GM12878 (cell line): ENCODE data around the gene WDTC1. TPM values are rescaled to one million over a fixed set of nuclear protein-coding genes. Genes with fewer than 3 reads are reported as not detected.

Source experiments
- ATAC-seq: fragments of 200-7000 bp; cut with Tn5 transposase; 3 replicates; pipeline ENCODE4 v1.9.1; 2020; ENCODE audit warnings: mild to moderate bottlenecking, moderate library complexity
- BruUV-seq: library from RNA; stranded (reverse); fragments of 400-500 nt; replicated peaks from 2 replicates; lab custom pipeline; 2021; lab: Mats Ljungman, UMichigan
- CTCF ChIA-PET: fragments of 300-600 bp; sonication (Branson Sonifier 250); formaldehyde crosslinking; extraction: SDS; loops from one replicate; lab custom pipeline; 2021; ENCODE audit warnings: inconsistent platforms; lab: Yijun Ruan, JAX
- POLR2A ChIA-PET: fragments of 350-600 bp; formaldehyde crosslinking; extraction: SDS; loops from one replicate; lab custom pipeline; 2021; ENCODE audit warnings: inconsistent platforms; lab: Charles Lee
- RAD21 ChIA-PET: fragments of 300-600 bp; sonication (Branson Sonifier 250); formaldehyde crosslinking; loops from one replicate; lab custom pipeline; 2023; ENCODE audit warnings: antibody characterized with exemption; ENCODE audit not compliant: unreplicated experiment; lab: Charles Lee
- SMC1A ChIA-PET: fragments of 300-600 bp; sonication (Branson Sonifier 250); formaldehyde crosslinking; loops from one replicate; lab custom pipeline; 2023; ENCODE audit not compliant: unreplicated experiment, uncharacterized antibody; lab: Charles Lee
- DNase-seq: peaks from one replicate; pipeline ENCODE4 v3.0.0-alpha.2; 2011; ENCODE audit warnings: low read depth, low spot score
- FAIRE-seq: peaks from 3 replicates; lab custom pipeline; 2011; peaks lifted over from hg19 to GRCh38; lab: Jason Lieb, UNC
- H2AFZ ChIP-seq: 2 replicates; pipeline ENCODE4 v1.6.0; 2011; ENCODE audit warnings: low read depth, low read length, control low read depth; ENCODE audit not compliant: control insufficient read depth
- H3K27ac ChIP-seq: 2 replicates; pipeline ENCODE4 v1.5.1; 2011; ENCODE audit warnings: control low read depth; ENCODE audit not compliant: control insufficient read depth, insufficient read depth
- H3K27me3 ChIP-seq, 2 experiments: replicated peaks in 1 of 2; 2 replicates each; pipeline versions ENCODE4 v1.6.0 to v1.6.1; 2011; ENCODE audit warnings: low read length in 1 of 2; ENCODE audit not compliant: control insufficient read depth in 2 of 2, insufficient read depth in 2 of 2
- H3K36me3 ChIP-seq, 2 experiments: 2 replicates each; pipeline ENCODE4 v1.5.1; 2011; ENCODE audit warnings: low read length in 1 of 2; ENCODE audit not compliant: control insufficient read depth in 2 of 2, insufficient read depth in 2 of 2
- H3K4me1 ChIP-seq: 2 replicates; pipeline ENCODE4 v1.6.1; 2011; ENCODE audit warnings: mild to moderate bottlenecking, low read length, moderate library complexity, mixed read lengths; ENCODE audit not compliant: control insufficient read depth, insufficient read depth
- H3K4me2 ChIP-seq: 2 replicates; pipeline ENCODE4 v1.6.0; 2011; ENCODE audit warnings: control low read depth; ENCODE audit not compliant: control insufficient read depth, insufficient read depth
- H3K4me3 ChIP-seq: fragments of 200-600 bp; sonication (generic); 2 replicates; pipeline ENCODE4 v1.5.1; 2016
- H3K79me2 ChIP-seq: 2 replicates; pipeline ENCODE4 v1.6.0; 2011; ENCODE audit warnings: low read length; ENCODE audit not compliant: control insufficient read depth, insufficient read depth
- H3K9ac ChIP-seq: 2 replicates; pipeline ENCODE4 v1.8.0; 2011; ENCODE audit warnings: low read length, control low read depth, mixed read lengths; ENCODE audit not compliant: control insufficient read depth, insufficient read depth
- H3K9me3 ChIP-seq: replicated peaks from 3 replicates; pipeline ENCODE4 v1.5.1; 2011; ENCODE audit warnings: mild to moderate bottlenecking, low read length; ENCODE audit not compliant: control insufficient read depth, insufficient read depth
- H4K20me1 ChIP-seq: 2 replicates; pipeline ENCODE4 v1.6.0; 2011; ENCODE audit not compliant: control insufficient read depth, insufficient read depth
- ATF3 ChIP-seq: IDR thresholded peaks from 2 replicates; pipeline ENCODE4 v1.6.1; 2011; ENCODE audit warnings: low read depth, mild to moderate bottlenecking, low read length, moderate library complexity, borderline replicate concordance; ENCODE audit errors: extremely low read depth
- BCL3 ChIP-seq: IDR thresholded peaks from 2 replicates; pipeline ENCODE4 v1.6.1; 2011; ENCODE audit warnings: borderline replicate concordance, low read depth, mild to moderate bottlenecking, moderate library complexity, low read length; ENCODE audit not compliant: insufficient read depth, poor library complexity, severe bottlenecking
- MAX ChIP-seq: IDR thresholded peaks from 2 replicates; pipeline ENCODE4 v1.6.1; 2012; ENCODE audit warnings: low read depth, low read length, improper control_type of control experiment
- PBX3 ChIP-seq: IDR thresholded peaks from 2 replicates; pipeline ENCODE4 v1.6.1; 2011; ENCODE audit warnings: mild to moderate bottlenecking, low read depth, low read length, moderate library complexity; ENCODE audit not compliant: insufficient replicate concordance
- PML ChIP-seq: IDR thresholded peaks from 2 replicates; pipeline ENCODE4 v1.6.1; 2012; ENCODE audit warnings: low read length, inconsistent platforms
- POLR2AphosphoS5 ChIP-seq: IDR thresholded peaks from 2 replicates; pipeline ENCODE4 v1.6.1; 2011; ENCODE audit warnings: mild to moderate bottlenecking, low read length, inconsistent platforms
- RAD51 ChIP-seq: fragments of 450-650 bp; IDR thresholded peaks from 2 replicates; pipeline ENCODE4 v1.6.1; 2016; ENCODE audit warnings: moderate library complexity, mild to moderate bottlenecking, inconsistent platforms
- STAT3 ChIP-seq: IDR thresholded peaks from 2 replicates; pipeline ENCODE4 v1.6.1; 2011; ENCODE audit warnings: low read depth, low read length, improper control_type of control experiment
- TCF3 ChIP-seq: IDR thresholded peaks from 2 replicates; pipeline ENCODE4 v1.6.1; 2012; ENCODE audit warnings: low read depth, mild to moderate bottlenecking, low read length, borderline replicate concordance; ENCODE audit not compliant: insufficient read depth
- ZBED1 ChIP-seq: IDR thresholded peaks from 2 replicates; pipeline ENCODE4 v1.6.1; 2016; ENCODE audit warnings: borderline replicate concordance
- ZNF217 ChIP-seq: fragments of 450-650 bp; IDR thresholded peaks from 2 replicates; pipeline ENCODE4 v1.6.1; 2017; ENCODE audit warnings: antibody characterized with exemption, mild to moderate bottlenecking
- ZNF384 ChIP-seq: IDR thresholded peaks from 2 replicates; pipeline ENCODE4 v1.6.1; 2012; ENCODE audit warnings: low read depth, mild to moderate bottlenecking, low read length, improper control_type of control experiment, borderline replicate concordance
- ZNF592 ChIP-seq: fragments of 450-650 bp; IDR thresholded peaks from 2 replicates; pipeline ENCODE4 v1.6.1; 2017; ENCODE audit warnings: mild to moderate bottlenecking, moderate library complexity
- ZZZ3 ChIP-seq: IDR thresholded peaks from 2 replicates; pipeline ENCODE4 v1.6.1; 2011; ENCODE audit warnings: low read depth; ENCODE audit not compliant: control insufficient read depth, insufficient read length
- WGBS: methylation state at CpG from one replicate; pipeline ENCODE4 v1.1.6; 2016; ENCODE audit warnings: low lambda C conversion rate; ENCODE audit not compliant: insufficient replicate concordance, insufficient coverage; ENCODE audit errors: missing lambda C conversion rate; 5-methylcytosine and 5-hydroxymethylcytosine counted together
- in situ Hi-C: fragments of 300-500 bp; cut with MboI; formaldehyde crosslinking; loops from 9 replicates; pipeline ENCODE4 v1.14.3; 2018; ENCODE audit warnings: mixed read lengths
- intact Hi-C: fragments of 100-400 bp; cut with micrococcal nuclease; formaldehyde crosslinking; loops from one replicate; pipeline ENCODE4 v1.14.2; 2022; ENCODE audit not compliant: unreplicated experiment
- polyA plus RNA-seq, 11 experiments: library from polyadenylated mRNA; depleted of rRNA in 4 of 11; unstranded in 6 of 11; stranded (reverse) in 5 of 11; fragments of >200 nt; fragmentation: Nextera tagmentation in 4 of 11; fragmentation: Illumina TruSeq in 1 of 11; extraction: Ambion mirVana in 4 of 11; extraction: Trizol in 1 of 11; gene quantifications; 1 replicate in 1 of 11; 2 replicates in 10 of 11; pipeline versions ENCODE4 v1.2.1 to v1.2.3, GENCODE V29; 2011 to 2016; ENCODE audit warnings: inconsistent platforms in 2 of 11, missing spikeins in 2 of 11, low read depth in 1 of 11
- total RNA-seq, 4 experiments: library from RNA; depleted of rRNA in 3 of 4; stranded (reverse); fragments of >200 nt in 3 of 4; fragmentation: Illumina TruSeq in 1 of 4; extraction: Trizol in 1 of 4; gene quantifications; 2 replicates each; pipeline versions ENCODE4 v1.2.1 to v1.2.3, GENCODE V29; 2013 to 2021

Gene WDTC1
- total and polyA plus RNA-seq, 10 of the 15 experiments (the other 5 are each of a cell fraction or from before 2014, with no cell fraction given): 0.21 to 28.7 (median 7.6) TPM

- no peaks in the 10 kb centered on the region for H3K79me2 ChIP-seq
- H3K27me3 ChIP-seq: no peaks in the 10 kb centered on the region
- H3K4me3 ChIP-seq: no peak overlapping the region
- FAIRE-seq (no peak), ATAC-seq (no peak), DNase-seq (no peak)
- CTCF ChIA-PET: interaction anchor here (0.6 to 3.5 kb wide), 9 partner anchors 9 to 153 kb away, joined by 3 to 16 read pairs (median 5); partner anchors contain the start of gene SLC9A1
- BruUV-seq: no TSS peak
- no peaks in the 10 kb centered on the region for H4K20me1 ChIP-seq
- H3K27ac ChIP-seq: no peak overlapping the region
- no peaks in the 10 kb centered on the region for H3K36me3 ChIP-seq
- SMC1A ChIA-PET: interaction anchor here (0.9 kb wide), 1 partner anchor 407 kb away, joined by 3 read pairs; the partner anchor contains the start of gene GPATCH3
- in situ Hi-C loops: no loop called here
- intact Hi-C loops: no loop called here
- H3K9ac ChIP-seq: no peak overlapping the region
- H3K4me1 ChIP-seq: no peaks in the 10 kb centered on the region
- no peaks in the 10 kb centered on the region for H3K9me3 ChIP-seq
- no peak overlapping the region for H3K4me2 ChIP-seq
- WGBS: 97% methylated on average over 6 of the region's 6 CpGs
- POLR2A ChIA-PET: interaction anchor here (0.7 to 1.0 kb wide), 2 partner anchors 15 to 1032 kb away, joined by 3 to 6 read pairs; no protein-coding TSS in a partner anchor
- RAD21 ChIA-PET: interaction anchor here (0.5 to 1.2 kb wide), 3 partner anchors 11 to 99 kb away, joined by 3 to 4 read pairs (median 3); no protein-coding TSS in a partner anchor
- H2AFZ ChIP-seq: no peak overlapping the region
- no peak for TF ChIP-seq MAX
- no peak for TF ChIP-seq RAD51
- no peak for TF ChIP-seq PML
- no peak for TF ChIP-seq ZNF592
- no peak for TF ChIP-seq ZNF384
- TF ChIP-seq ZNF217: no peak
- no peak for TF ChIP-seq TCF3
- no peak for TF ChIP-seq PBX3
- no peak for TF ChIP-seq STAT3
- TF ChIP-seq ATF3: no peak
- no peak for TF ChIP-seq BCL3
- TF ChIP-seq POLR2AphosphoS5: no peak
- no peak for TF ChIP-seq ZBED1
- TF ChIP-seq ZZZ3: no peak
These were observed 73.6 kb downstream of the WDTC1 start for GRCh38 chr1:27307874-27308598.
